Keratinocyte (primary cell): Measurements from ENCODE around the gene PEMT. TPM values are rescaled to one million over a fixed set of nuclear protein-coding genes. Genes with fewer than 3 reads are reported as not detected.

Source experiments
- DNase-seq: peaks from one replicate; pipeline ENCODE4 v3.0.0-alpha.2; 2011; ENCODE audit warnings: low read depth, missing footprints, low spot score
- FAIRE-seq: peaks from 2 replicates; lab custom pipeline; 2011; peaks lifted over from hg19 to GRCh38; lab: Jason Lieb, UNC
- H2AFZ ChIP-seq: 2 replicates; pipeline ENCODE4 v1.6.0; 2012; ENCODE audit warnings: low read length, control low read depth, inconsistent platforms; ENCODE audit not compliant: control insufficient read depth
- H3K27ac ChIP-seq: 2 replicates; pipeline ENCODE4 v1.5.1; 2011; ENCODE audit warnings: low read length; ENCODE audit not compliant: control insufficient read depth, insufficient read depth
- H3K27me3 ChIP-seq: 3 replicates; pipeline ENCODE4 v1.6.0; 2011; ENCODE audit warnings: low read length; ENCODE audit not compliant: control insufficient read depth, insufficient read depth; ENCODE audit errors: extremely low read depth
- H3K36me3 ChIP-seq, 2 experiments: 2 replicates in 1 of 2; 3 replicates in 1 of 2; pipeline ENCODE4 v1.5.1; 2011; ENCODE audit warnings: low read length in 2 of 2, mild to moderate bottlenecking in 1 of 2; ENCODE audit not compliant: control insufficient read depth in 2 of 2, insufficient read depth in 2 of 2; ENCODE audit errors: extremely low read depth in 1 of 2
- H3K4me1 ChIP-seq: 3 replicates; pipeline ENCODE4 v1.5.1; 2011; ENCODE audit warnings: low read length; ENCODE audit not compliant: control insufficient read depth, insufficient read depth; ENCODE audit errors: extremely low read depth
- H3K4me2 ChIP-seq: 3 replicates; pipeline ENCODE4 v1.6.0; 2011; ENCODE audit warnings: low read depth, low read length; ENCODE audit not compliant: control insufficient read depth, insufficient read depth; ENCODE audit errors: extremely low read depth
- H3K4me3 ChIP-seq, 3 experiments: fragments of 200-600 bp in 1 of 3; sonication (generic) in 1 of 3; 2 replicates in 2 of 3; 3 replicates in 1 of 3; pipeline ENCODE4 v1.5.1; 2011 to 2016; ENCODE audit warnings: low read length in 3 of 3, mild to moderate bottlenecking in 3 of 3, control low read depth in 2 of 3, inconsistent platforms in 1 of 3, low read depth in 1 of 3, mixed read lengths in 1 of 3, mixed run types in 1 of 3, moderate library complexity in 1 of 3; ENCODE audit not compliant: control insufficient read depth in 2 of 3, insufficient read depth in 2 of 3; ENCODE audit errors: extremely low read depth in 1 of 3
- H3K79me2 ChIP-seq: 2 replicates; pipeline ENCODE4 v1.6.0; 2012; ENCODE audit warnings: low read length; ENCODE audit not compliant: control insufficient read depth, insufficient read depth
- H3K9ac ChIP-seq: 3 replicates; pipeline ENCODE4 v1.6.0; 2011; ENCODE audit warnings: low read length; ENCODE audit not compliant: control insufficient read depth, insufficient read depth; ENCODE audit errors: extremely low read depth
- H3K9me1 ChIP-seq: 3 replicates; pipeline ENCODE4 v1.6.0; 2011; ENCODE audit warnings: low read length; ENCODE audit not compliant: control insufficient read depth, insufficient read depth; ENCODE audit errors: extremely low read depth
- H3K9me3 ChIP-seq: 2 replicates; pipeline ENCODE4 v1.5.1; 2012; ENCODE audit warnings: low read depth, low read length; ENCODE audit not compliant: control insufficient read depth
- H4K20me1 ChIP-seq: 3 replicates; pipeline ENCODE4 v1.6.0; 2011; ENCODE audit warnings: low read length; ENCODE audit not compliant: control insufficient read depth, insufficient read depth; ENCODE audit errors: extremely low read depth
- EZH2 ChIP-seq: IDR thresholded peaks from one replicate; pipeline ENCODE4 v1.6.1; 2012; ENCODE audit warnings: inconsistent platforms, mild to moderate bottlenecking, low read length, moderate library complexity
- dilution Hi-C: fragments of 300-500 bp; cut with MboI; formaldehyde crosslinking; loops from one replicate; pipeline ENCODE4 v1.7.0; 2020; ENCODE audit warnings: low sequenced_read_pairs; ENCODE audit not compliant: extremely low pct_ligation_motif_present
- polyA plus RNA-seq, 5 experiments: library from polyadenylated mRNA; depleted of rRNA in 3 of 5; stranded (reverse) in 3 of 5; stranded (forward) in 1 of 5; unstranded in 1 of 5; fragments of >200 nt; gene quantifications; 1 replicate in 1 of 5; 2 replicates in 3 of 5; 3 replicates in 1 of 5; pipeline versions ENCODE4 v1.2.1 to v1.2.3, GENCODE V29; 2011 to 2012; ENCODE audit warnings: missing spikeins in 2 of 5, low read depth in 1 of 5, low replicate concordance in 1 of 5
- TF ChIP-seq, protein P1 (sequence below), 3 experiments: IDR thresholded peaks in 1 of 3; conservative IDR thresholded peaks in 1 of 3; optimal IDR thresholded peaks in 1 of 3; 2 replicates in 2 of 3; 3 replicates in 1 of 3; pipeline versions ENCODE3 to v1.5.1; 2011; ENCODE audit warnings: low read length in 3 of 3, mild to moderate bottlenecking in 3 of 3, moderate library complexity in 2 of 3, control low read depth in 1 of 3, inconsistent platforms in 1 of 3; ENCODE audit not compliant: insufficient read depth in 2 of 3; ENCODE audit errors: extremely low read depth in 1 of 3

The PEMT gene
- polyA plus RNA-seq, 1 donor (not counting 4 experiments of a cell fraction or from before 2014, with no cell fraction given), result 17.7 TPM

GRCh38 chr17:17563530-17563929 is 28.0 kb downstream of the PEMT start:
- H4K20me1 ChIP-seq, result peaks cover 4% of the 10 kb centered on the region
- no peaks in the 10 kb centered on the region for H3K9me1 ChIP-seq
- no peak overlapping the region for H3K4me2 ChIP-seq
- H3K4me1 ChIP-seq, result peaks cover 14% of the 10 kb centered on the region
- H3K27me3 ChIP-seq, result no peaks in the 10 kb centered on the region
- no peaks in the 10 kb centered on the region for H3K9me3 ChIP-seq
- FAIRE-seq (no peak), DNase-seq (no peak)
- no peak overlapping the region for H2AFZ ChIP-seq
- H3K79me2 ChIP-seq, result no peaks in the 10 kb centered on the region
- TF ChIP-seq, protein P1, sequence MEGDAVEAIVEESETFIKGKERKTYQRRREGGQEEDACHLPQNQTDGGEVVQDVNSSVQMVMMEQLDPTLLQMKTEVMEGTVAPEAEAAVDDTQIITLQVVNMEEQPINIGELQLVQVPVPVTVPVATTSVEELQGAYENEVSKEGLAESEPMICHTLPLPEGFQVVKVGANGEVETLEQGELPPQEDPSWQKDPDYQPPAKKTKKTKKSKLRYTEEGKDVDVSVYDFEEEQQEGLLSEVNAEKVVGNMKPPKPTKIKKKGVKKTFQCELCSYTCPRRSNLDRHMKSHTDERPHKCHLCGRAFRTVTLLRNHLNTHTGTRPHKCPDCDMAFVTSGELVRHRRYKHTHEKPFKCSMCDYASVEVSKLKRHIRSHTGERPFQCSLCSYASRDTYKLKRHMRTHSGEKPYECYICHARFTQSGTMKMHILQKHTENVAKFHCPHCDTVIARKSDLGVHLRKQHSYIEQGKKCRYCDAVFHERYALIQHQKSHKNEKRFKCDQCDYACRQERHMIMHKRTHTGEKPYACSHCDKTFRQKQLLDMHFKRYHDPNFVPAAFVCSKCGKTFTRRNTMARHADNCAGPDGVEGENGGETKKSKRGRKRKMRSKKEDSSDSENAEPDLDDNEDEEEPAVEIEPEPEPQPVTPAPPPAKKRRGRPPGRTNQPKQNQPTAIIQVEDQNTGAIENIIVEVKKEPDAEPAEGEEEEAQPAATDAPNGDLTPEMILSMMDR (optimal IDR thresholded peaks at IDR 0.05 in 1 of 3, IDR thresholded peaks at IDR 0.05 in 1 of 3, conservative IDR thresholded peaks at IDR 0.05 in 1 of 3; ENCODE audit: extremely low read depth in 1 of 3, insufficient read depth in 2 of 3, low read length in 3 of 3), result no peak
- no peak for TF ChIP-seq EZH2
- dilution Hi-C loops, result no loop called here
- H3K9ac ChIP-seq, result no peak overlapping the region
- H3K4me3 ChIP-seq, result no peak overlapping the region
- H3K36me3 ChIP-seq, result no peaks in the 10 kb centered on the region
- no peak overlapping the region for H3K27ac ChIP-seq

- Histone ChIP-seq H3K27ac (peak overlapping the region; percentile 54), H3K79me2 (no peaks in the 10 kb centered on the region), H3K27me3 (no peaks in the 10 kb centered on the region), H3K36me3 (no peaks in the 10 kb centered on the region), H3K9me3 (no peaks in the 10 kb centered on the region), H2AFZ (peak overlapping the region; percentile 91), H3K4me3 (no peak overlapping the region), H3K4me2 (peak overlapping the region; percentile 62), H3K9ac (peak overlapping the region; percentile 54), H4K20me1 (no peaks in the 10 kb centered on the region), H3K4me1 (peaks cover 14% of the 10 kb centered on the region), H3K9me1 (no peaks in the 10 kb centered on the region)
- no peak for TF ChIP-seq EZH2
- TF ChIP-seq, protein P1 (optimal IDR thresholded peaks at IDR 0.05 in 1 of 3, IDR thresholded peaks at IDR 0.05 in 1 of 3, conservative IDR thresholded peaks at IDR 0.05 in 1 of 3; ENCODE audit: extremely low read depth in 1 of 3, insufficient read depth in 2 of 3, low read length in 3 of 3), result no peak
- FAIRE-seq, result no peak
- DNase-seq, result no peak
- dilution Hi-C loops, result no loop called here
These were observed 29.4 kb downstream of the PEMT start for GRCh38 chr17:17562146-17562511.
